Measurements from ENCODE around the gene ANKRD10. TPM values are rescaled to one million over a fixed set of nuclear protein-coding genes. Genes with fewer than 3 reads are reported as not detected.

The ANKRD10 gene
- total and polyA plus RNA-seq, 2 experiments from 2014 or later, result 127 to 191 TPM

DNA sequence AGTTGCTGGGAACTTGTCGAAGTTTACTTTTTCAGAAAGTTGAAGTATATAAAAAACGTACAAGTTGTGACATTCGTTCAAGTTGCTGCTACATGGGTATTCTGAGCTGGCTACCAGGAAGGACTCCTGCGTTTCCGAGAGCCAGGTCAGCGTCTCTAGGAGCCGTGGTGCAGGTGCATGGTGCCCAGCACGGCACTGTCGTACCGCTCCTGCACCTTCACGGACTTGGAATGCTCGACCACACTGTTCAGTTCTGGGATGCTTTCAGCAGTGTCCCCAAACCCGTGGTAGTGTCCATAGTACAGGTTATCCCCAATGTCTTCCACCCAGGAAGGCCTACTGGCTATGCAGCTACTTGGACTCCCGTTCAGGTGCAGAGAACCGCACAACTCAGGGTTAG lies 35.4 kb downstream of the ANKRD10 start:
- Histone ChIP-seq H3K27ac (no peak overlapping the region), H3K36me3 (peaks cover 3% of the 10 kb centered on the region), H3K4me3 (no peak overlapping the region), H3K4me1 (ENCODE audit: low read depth) (peaks cover 5% of the 10 kb centered on the region), H3K9me3 (ENCODE audit: low read depth) (no peaks in the 10 kb centered on the region), H3K27me3 (no peaks in the 10 kb centered on the region)
- DNase-seq (ENCODE audit: low read depth in 1 of 2, low spot score in 1 of 2), result no peak
- TF ChIP-seq CTCF (IDR thresholded peaks at IDR 0.05; ENCODE audit: low read depth, low read length), result no peak

GRCh38 chr13:110877737-110878258 lies 37.1 kb downstream of the ANKRD10 start:
- no peak for TF ChIP-seq CTCF (IDR thresholded peaks at IDR 0.05; ENCODE audit: low read depth, low read length)

DNA sequence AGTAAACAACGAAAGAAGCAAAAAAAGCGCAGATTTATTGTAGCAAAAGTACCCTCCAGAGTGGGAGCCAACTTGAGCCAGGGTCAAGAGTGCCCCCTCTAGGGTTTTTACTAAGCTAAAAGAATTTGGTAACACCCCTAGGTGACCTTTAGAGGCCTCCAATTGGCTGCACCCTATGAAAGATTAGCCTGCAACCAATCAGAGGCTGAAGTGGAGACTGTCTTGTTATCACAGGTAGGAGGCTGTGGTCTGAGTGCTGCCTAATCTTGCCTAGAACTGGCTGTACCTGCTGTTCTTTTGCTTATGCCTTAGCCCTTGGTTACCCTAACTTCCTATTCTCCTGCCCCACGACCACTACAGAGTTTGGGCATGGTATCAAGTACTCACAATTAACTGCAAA lies 38.3 kb downstream of the ANKRD10 start:
- DNase-seq (ENCODE audit: low read depth in 1 of 2, low spot score in 1 of 2), result no peak

More at GRCh38 chr13:110877737-110878258, 37.1 kb downstream of the ANKRD10 start:
- no peaks in the 10 kb centered on the region for H3K9me3 ChIP-seq (ENCODE audit: low read depth)
- no peaks in the 10 kb centered on the region for H3K27me3 ChIP-seq
- no peak overlapping the region for H3K4me3 ChIP-seq
- no peak for DNase-seq (ENCODE audit: low read depth in 1 of 2, low spot score in 1 of 2)
- peaks cover 1% of the 10 kb centered on the region for H3K36me3 ChIP-seq
- peaks cover 5% of the 10 kb centered on the region for H3K4me1 ChIP-seq (ENCODE audit: low read depth)
- H3K27ac ChIP-seq, result no peak overlapping the region

GRCh38 chr13:110875241-110875640 lies 39.6 kb downstream of the ANKRD10 start:
- peaks cover 5% of the 10 kb centered on the region for H3K4me1 ChIP-seq (ENCODE audit: low read depth)
- no peaks in the 10 kb centered on the region for H3K9me3 ChIP-seq (ENCODE audit: low read depth)
- H3K4me3 ChIP-seq, result peak overlapping the region; percentile 41
- no peak for DNase-seq (ENCODE audit: low read depth in 1 of 2, low spot score in 1 of 2)
- TF ChIP-seq CTCF (IDR thresholded peaks at IDR 0.05; ENCODE audit: low read depth, low read length), result no peak
- H3K27me3 ChIP-seq, result no peaks in the 10 kb centered on the region
- no peaks in the 10 kb centered on the region for H3K36me3 ChIP-seq
- no peak overlapping the region for H3K27ac ChIP-seq

More for the DNA sequence above, 38.3 kb downstream of the ANKRD10 start:
- Histone ChIP-seq H3K4me3 (no peak overlapping the region), H3K36me3 (no peaks in the 10 kb centered on the region), H3K27ac (no peak overlapping the region), H3K4me1 (ENCODE audit: low read depth) (peaks cover 5% of the 10 kb centered on the region), H3K9me3 (ENCODE audit: low read depth) (no peaks in the 10 kb centered on the region), H3K27me3 (no peaks in the 10 kb centered on the region)
- no peak for TF ChIP-seq CTCF (IDR thresholded peaks at IDR 0.05; ENCODE audit: low read depth, low read length)

GRCh38 chr13:110874508-110874960 lies 40.3 kb downstream of the ANKRD10 start:
- TF ChIP-seq CTCF (IDR thresholded peaks at IDR 0.05; ENCODE audit: low read depth, low read length), result no peak
- H3K9me3 ChIP-seq (ENCODE audit: low read depth), result no peaks in the 10 kb centered on the region

More at GRCh38 chr13:110874508-110874960, 40.3 kb downstream of the ANKRD10 start:
- DNase-seq (ENCODE audit: low read depth in 1 of 2, low spot score in 1 of 2), result peak; percentile 78 to 84
- H3K4me1 ChIP-seq (ENCODE audit: low read depth), result peaks cover 5% of the 10 kb centered on the region
- no peaks in the 10 kb centered on the region for H3K36me3 ChIP-seq
- H3K27me3 ChIP-seq, result no peaks in the 10 kb centered on the region
- H3K4me3 ChIP-seq, result peak overlapping the region; percentile 41
- no peak overlapping the region for H3K27ac ChIP-seq

Data from cardiac muscle cell (in vitro differentiated cells and primary cell).